ENCODE data around the gene SLC5A3.

- TF ChIP-seq FOXK2 (IDR thresholded peaks at IDR 0.05), result no peak
- no peak for TF ChIP-seq SUZ12 (IDR thresholded peaks at IDR 0.05)
- TF ChIP-seq SP1 (IDR thresholded peaks at IDR 0.05), result no peak
- no peak for TF ChIP-seq TARDBP (IDR thresholded peaks at IDR 0.05)
- TF ChIP-seq CTBP1 (IDR thresholded peaks at IDR 0.05; ENCODE audit: borderline replicate concordance), result no peak
- no peak for TF ChIP-seq BHLHE40 (IDR thresholded peaks at IDR 0.05; ENCODE audit: borderline replicate concordance)
- TF ChIP-seq ARNT (IDR thresholded peaks at IDR 0.05), result no peak
- TF ChIP-seq FOXM1 (IDR thresholded peaks at IDR 0.05; ENCODE audit: borderline replicate concordance), result no peak
- TF ChIP-seq FOXA1 (IDR thresholded peaks at IDR 0.05), result no peak
Measured at GRCh38 chr21:34116569-34116968, 43.2 kb downstream of the SLC5A3 start.
